Measurements from ENCODE around the gene LIN52. TPM values are rescaled to one million over a fixed set of nuclear protein-coding genes. Genes with fewer than 3 reads are reported as not detected.

LIN52 gene
- total RNA-seq (11.1 TPM), polyA plus RNA-seq (10 to 100 TPM; 12.5 to 14.9 (median 14.4) TPM)

- Mint-ChIP-seq H3K9me3 (no peaks in the 10 kb centered on the region), H3K4me3 (peak within 1 kb of the TSS; percentile 90 to 99 (median 94)), H3K27me3 (no peaks in the 10 kb centered on the region), H3K27ac (peak within 1 kb of the TSS; percentile 76 to 98 (median 93)), H3K4me1 (peaks cover 15 to 48% (median 31%) of the 10 kb centered on the region in 4 donors), H3K36me3 (peaks cover 6% of the 10 kb centered on the region)
- H3K4me1 ChIP-seq (ENCODE audit: control insufficient read depth, insufficient read depth, low read length, poor library complexity, severe bottlenecking): peaks cover 18% of the 10 kb centered on the region
- peak within 1 kb of the TSS; percentile 98 for H3K4me3 ChIP-seq (ENCODE audit: low read depth, low read length)
- peak within 1 kb of the TSS; percentile 78 for H3K27ac ChIP-seq (ENCODE audit: insufficient read depth, low read length, poor library complexity, severe bottlenecking)
- no peaks in the 10 kb centered on the region for H3K9me3 ChIP-seq (ENCODE audit: control insufficient read depth in 2 of 2, low read length in 2 of 2)
- H3K36me3 ChIP-seq (ENCODE audit: control insufficient read depth, insufficient read depth, low read length): no peaks in the 10 kb centered on the region
- no peaks in the 10 kb centered on the region for H3K27me3 ChIP-seq (ENCODE audit: control insufficient read depth, insufficient read depth, low read length)
- DNase-seq: peak; percentile 100
- ATAC-seq (ENCODE audit: low read depth in 2 of 2): peak; percentile 92 to 93
These were observed at the start of gene LIN52, which contains the start of gene ALDH6A1 for GRCh38 chr14:74084277-74085046. LIN52 (plus strand) TSS chr14:74084956; CDS start chr14:74084975, 19 bp downstream. ALDH6A1 (minus strand) TSS chr14:74084453; CDS start chr14:74084394, 59 bp downstream.

GRCh38 chr14:74035556-74035955, 49.2 kb upstream of the LIN52 start:
- H3K9me3 Mint-ChIP-seq: no peaks in the 10 kb centered on the region
- Histone ChIP-seq H3K4me1 (ENCODE audit: control insufficient read depth, insufficient read depth, low read length, poor library complexity, severe bottlenecking) (no peaks in the 10 kb centered on the region), H3K36me3 (ENCODE audit: control insufficient read depth, insufficient read depth, low read length) (no peaks in the 10 kb centered on the region), H3K27me3 (ENCODE audit: control insufficient read depth, insufficient read depth, low read length) (no peaks in the 10 kb centered on the region), H3K4me3 (ENCODE audit: low read depth, low read length) (no peak overlapping the region), H3K9me3 (ENCODE audit: control insufficient read depth in 2 of 2, low read length in 2 of 2) (no peaks in the 10 kb centered on the region), H3K27ac (ENCODE audit: insufficient read depth, low read length, poor library complexity, severe bottlenecking) (no peak overlapping the region)
- H3K27me3 Mint-ChIP-seq: peaks cover 13% of the 10 kb centered on the region
- DNase-seq: no peak
- no peak overlapping the region for H3K27ac Mint-ChIP-seq
- H3K4me1 Mint-ChIP-seq: no peaks in the 10 kb centered on the region
- H3K36me3 Mint-ChIP-seq: no peaks in the 10 kb centered on the region
- no peak overlapping the region for H3K4me3 Mint-ChIP-seq
- ATAC-seq (ENCODE audit: low read depth in 2 of 2): no peak

- no peaks in the 10 kb centered on the region for H3K4me1 Mint-ChIP-seq
- no peak overlapping the region for H3K27ac ChIP-seq (ENCODE audit: insufficient read depth, low read length, poor library complexity, severe bottlenecking)
- DNase-seq: peak in 2 of 3 donors; percentile 60 to 70
- H3K36me3 ChIP-seq (ENCODE audit: control insufficient read depth, insufficient read depth, low read length): no peaks in the 10 kb centered on the region
- ATAC-seq (ENCODE audit: low read depth in 2 of 2): no peak
- no peaks in the 10 kb centered on the region for H3K27me3 ChIP-seq (ENCODE audit: control insufficient read depth, insufficient read depth, low read length)
- H3K9me3 ChIP-seq (ENCODE audit: control insufficient read depth in 2 of 2, low read length in 2 of 2): no peaks in the 10 kb centered on the region
- no peak overlapping the region for H3K4me3 Mint-ChIP-seq
- H3K27ac Mint-ChIP-seq: no peak overlapping the region
- no peak overlapping the region for H3K4me3 ChIP-seq (ENCODE audit: low read depth, low read length)
- no peaks in the 10 kb centered on the region for H3K9me3 Mint-ChIP-seq
- no peaks in the 10 kb centered on the region for H3K4me1 ChIP-seq (ENCODE audit: control insufficient read depth, insufficient read depth, low read length, poor library complexity, severe bottlenecking)
- H3K27me3 Mint-ChIP-seq: peaks cover 14% of the 10 kb centered on the region
- no peaks in the 10 kb centered on the region for H3K36me3 Mint-ChIP-seq
These were observed 46.5 kb upstream of the LIN52 start for GRCh38 chr14:74038020-74038859.

GRCh38 chr14:74042296-74042695, 42.5 kb upstream of the LIN52 start:
- no peak overlapping the region for H3K4me3 Mint-ChIP-seq
- H3K27me3 ChIP-seq (ENCODE audit: control insufficient read depth, insufficient read depth, low read length): no peaks in the 10 kb centered on the region
- no peaks in the 10 kb centered on the region for H3K36me3 ChIP-seq (ENCODE audit: control insufficient read depth, insufficient read depth, low read length)
- ATAC-seq (ENCODE audit: low read depth in 2 of 2) (no peak), DNase-seq (no peak)
- no peaks in the 10 kb centered on the region for H3K4me1 Mint-ChIP-seq
- H3K9me3 ChIP-seq (ENCODE audit: control insufficient read depth in 2 of 2, low read length in 2 of 2): no peaks in the 10 kb centered on the region
- no peaks in the 10 kb centered on the region for H3K4me1 ChIP-seq (ENCODE audit: control insufficient read depth, insufficient read depth, low read length, poor library complexity, severe bottlenecking)
- no peak overlapping the region for H3K27ac ChIP-seq (ENCODE audit: insufficient read depth, low read length, poor library complexity, severe bottlenecking)
- H3K27ac Mint-ChIP-seq: no peak overlapping the region
- no peak overlapping the region for H3K4me3 ChIP-seq (ENCODE audit: low read depth, low read length)
- H3K36me3 Mint-ChIP-seq: no peaks in the 10 kb centered on the region
- peaks cover 18% of the 10 kb centered on the region for H3K27me3 Mint-ChIP-seq
- no peaks in the 10 kb centered on the region for H3K9me3 Mint-ChIP-seq

- H3K4me3 ChIP-seq (ENCODE audit: low read depth, low read length): no peak overlapping the region
- ATAC-seq (ENCODE audit: low read depth in 2 of 2) (no peak), DNase-seq (no peak)
- H3K36me3 Mint-ChIP-seq: no peaks in the 10 kb centered on the region
- H3K4me1 Mint-ChIP-seq: no peaks in the 10 kb centered on the region
- H3K9me3 Mint-ChIP-seq: no peaks in the 10 kb centered on the region
- H3K9me3 ChIP-seq (ENCODE audit: control insufficient read depth in 2 of 2, low read length in 2 of 2): no peaks in the 10 kb centered on the region
- no peaks in the 10 kb centered on the region for H3K36me3 ChIP-seq (ENCODE audit: control insufficient read depth, insufficient read depth, low read length)
- no peaks in the 10 kb centered on the region for H3K27me3 ChIP-seq (ENCODE audit: control insufficient read depth, insufficient read depth, low read length)
- no peaks in the 10 kb centered on the region for H3K4me1 ChIP-seq (ENCODE audit: control insufficient read depth, insufficient read depth, low read length, poor library complexity, severe bottlenecking)
- H3K27ac Mint-ChIP-seq: no peak overlapping the region
- no peak overlapping the region for H3K4me3 Mint-ChIP-seq
- peaks cover 5% of the 10 kb centered on the region for H3K27me3 Mint-ChIP-seq
- H3K27ac ChIP-seq (ENCODE audit: insufficient read depth, low read length, poor library complexity, severe bottlenecking): no peak overlapping the region
These were observed 39.2 kb upstream of the LIN52 start for GRCh38 chr14:74045522-74045921.

- H3K27ac Mint-ChIP-seq: no peak overlapping the region
- Histone ChIP-seq H3K27me3 (ENCODE audit: control insufficient read depth, insufficient read depth, low read length) (no peaks in the 10 kb centered on the region), H3K4me3 (ENCODE audit: low read depth, low read length) (no peak overlapping the region), H3K9me3 (ENCODE audit: control insufficient read depth in 2 of 2, low read length in 2 of 2) (no peaks in the 10 kb centered on the region), H3K27ac (ENCODE audit: insufficient read depth, low read length, poor library complexity, severe bottlenecking) (no peak overlapping the region), H3K36me3 (ENCODE audit: control insufficient read depth, insufficient read depth, low read length) (no peaks in the 10 kb centered on the region), H3K4me1 (ENCODE audit: control insufficient read depth, insufficient read depth, low read length, poor library complexity, severe bottlenecking) (no peaks in the 10 kb centered on the region)
- ATAC-seq (ENCODE audit: low read depth in 2 of 2) (no peak), DNase-seq (no peak)
- no peaks in the 10 kb centered on the region for H3K36me3 Mint-ChIP-seq
- H3K27me3 Mint-ChIP-seq: peaks cover 7% of the 10 kb centered on the region
- H3K4me3 Mint-ChIP-seq: no peak overlapping the region
- no peaks in the 10 kb centered on the region for H3K4me1 Mint-ChIP-seq
- H3K9me3 Mint-ChIP-seq: no peaks in the 10 kb centered on the region
These were observed 36.5 kb upstream of the LIN52 start for GRCh38 chr14:74048281-74048680.

GRCh38 chr14:74049876-74050495, 34.8 kb upstream of the LIN52 start:
- Histone ChIP-seq H3K4me3 (ENCODE audit: low read depth, low read length) (no peak overlapping the region), H3K4me1 (ENCODE audit: control insufficient read depth, insufficient read depth, low read length, poor library complexity, severe bottlenecking) (no peaks in the 10 kb centered on the region), H3K36me3 (ENCODE audit: control insufficient read depth, insufficient read depth, low read length) (no peaks in the 10 kb centered on the region), H3K9me3 (ENCODE audit: control insufficient read depth in 2 of 2, low read length in 2 of 2) (no peaks in the 10 kb centered on the region), H3K27ac (ENCODE audit: insufficient read depth, low read length, poor library complexity, severe bottlenecking) (no peak overlapping the region), H3K27me3 (ENCODE audit: control insufficient read depth, insufficient read depth, low read length) (no peaks in the 10 kb centered on the region)
- Mint-ChIP-seq H3K4me1 (no peaks in the 10 kb centered on the region), H3K4me3 (no peak overlapping the region), H3K36me3 (no peaks in the 10 kb centered on the region), H3K27ac (peak overlapping the region in 1 of 3 donors; percentile 12), H3K27me3 (peaks cover 4% of the 10 kb centered on the region), H3K9me3 (peaks cover 0 to 2% (median 0%) of the 10 kb centered on the region in 7 donors)
- ATAC-seq (ENCODE audit: low read depth in 2 of 2): no peak
- no peak for DNase-seq
